ENCODE results near the gene COMMD10. TPM values are rescaled to one million over a fixed set of nuclear protein-coding genes. Genes with fewer than 3 reads are reported as not detected.

COMMD10 gene
- total and polyA plus RNA-seq, 2 of the 4 experiments (the other 2 are of a cell fraction) = 12.8 to 20.4 TPM

GRCh38 chr5:116265471-116265870 is 180.6 kb downstream of the COMMD10 start:
- Histone ChIP-seq H3K9me3 (ENCODE audit: control insufficient read depth, insufficient read depth, low read length) (no peaks in the 10 kb centered on the region), H4K5ac (ENCODE audit: low read depth, low read length) (no peak overlapping the region), H4K8ac (ENCODE audit: low read depth in 2 of 2, low read length in 2 of 2) (no peak overlapping the region), H3K36me3 (ENCODE audit: control insufficient read depth, insufficient read depth, low read length) (no peaks in the 10 kb centered on the region), H3K23ac (ENCODE audit: low read depth, low read length) (no peak overlapping the region), H2AK5ac (ENCODE audit: low read depth, low read length) (no peak overlapping the region), H4K91ac (ENCODE audit: insufficient read depth, low read depth, low read length) (no peak overlapping the region), H2AK9ac (replicated peaks; ENCODE audit: low read depth, low read length, poor library complexity) (no peak overlapping the region), H3K14ac (replicated peaks; ENCODE audit: low read depth, low read length) (no peak overlapping the region), H2BK15ac (ENCODE audit: low read depth, low read length) (no peak overlapping the region), H3K27ac (ENCODE audit: insufficient read depth, low read length) (no peak overlapping the region), H3K18ac (ENCODE audit: low read depth, low read length) (no peak overlapping the region), H3K4me1 (ENCODE audit: control insufficient read depth, insufficient read depth, low read length) (no peaks in the 10 kb centered on the region), H3K9me1 (ENCODE audit: insufficient read depth, low read length) (no peaks in the 10 kb centered on the region), H3K79me1 (ENCODE audit: low read depth in 1 of 2, low read length in 2 of 2) (no peaks in the 10 kb centered on the region), H3K56ac (ENCODE audit: extremely low read depth, insufficient read depth, low read length) (no peak overlapping the region), H2BK120ac (ENCODE audit: low read depth, low read length) (no peak overlapping the region), H3K9ac (ENCODE audit: low read depth, low read length) (no peak overlapping the region), H4K20me1 (ENCODE audit: insufficient read depth, low read length) (no peaks in the 10 kb centered on the region), H2BK5ac (ENCODE audit: low read depth, low read length, poor library complexity, severe bottlenecking) (no peak overlapping the region), H3K4me2 (ENCODE audit: low read depth, low read length) (no peak overlapping the region), H2AFZ (replicated peaks; ENCODE audit: low read length, poor library complexity) (no peak overlapping the region), H3K27me3 (ENCODE audit: control insufficient read depth, insufficient read depth, low read length) (no peaks in the 10 kb centered on the region), H2BK20ac (ENCODE audit: low read depth, low read length) (no peak overlapping the region), H3K4me3 (ENCODE audit: insufficient read depth, low read depth, low read length) (no peak overlapping the region), H3K4ac (ENCODE audit: low read depth, low read length) (no peak overlapping the region)
- no TSS peak for BruUV-seq (replicated peaks)
- in situ Hi-C loops (cut with MboI; ENCODE audit: low sequenced_read_pairs) (no loop called here), intact Hi-C loops (cut with micrococcal nuclease) (no loop called here), dilution Hi-C loops (cut with HindIII; ENCODE audit: low sequenced_read_pairs, unreplicated experiment) (no loop called here)
- no CpG with 5 or more reads among the region's 3 CpGs for WGBS, 2 experiments (ENCODE audit: extremely low coverage in 2 of 2, insufficient read length in 1 of 2)
- ChIA-PET CTCF (no interaction called here), POLR2A (ENCODE audit: unreplicated experiment) (no interaction called here)
- ATAC-seq (ENCODE audit: low read depth) = no peak
- no peak for TF ChIP-seq MXI1 (IDR thresholded peaks at IDR 0.05; ENCODE audit: borderline replicate concordance, low read depth, low read length)
- TF ChIP-seq FOS (IDR thresholded peaks at IDR 0.05; ENCODE audit: low read depth, low read length) = no peak
- TF ChIP-seq RAD21 (IDR thresholded peaks at IDR 0.05; ENCODE audit: low read length) = no peak
- no peak for TF ChIP-seq SMC3 (IDR thresholded peaks at IDR 0.05; ENCODE audit: low read depth, low read length)
- TF ChIP-seq RFX5 (IDR thresholded peaks at IDR 0.05; ENCODE audit: low read depth, low read length) = no peak
- TF ChIP-seq ELK1 (IDR thresholded peaks at IDR 0.05; ENCODE audit: borderline replicate concordance, low read depth, low read length) = no peak
- TF ChIP-seq NFE2L2 (IDR thresholded peaks at IDR 0.05; ENCODE audit: low read depth, low read length) = no peak
- no peak for TF ChIP-seq MAFK (IDR thresholded peaks at IDR 0.05; ENCODE audit: low read depth, low read length)
- no peak for TF ChIP-seq MAZ (IDR thresholded peaks at IDR 0.05; ENCODE audit: borderline replicate concordance, low read depth, low read length)
- no peak for TF ChIP-seq CEBPB (IDR thresholded peaks at IDR 0.05; ENCODE audit: low read depth, low read length)
- TF ChIP-seq POLR2A (IDR thresholded peaks at IDR 0.05; ENCODE audit: low read depth, low read length) = no peak
- TF ChIP-seq CTCF (conservative IDR thresholded peaks at IDR 0.05; ENCODE audit: low read depth, low read length) = no peak
- TF ChIP-seq BHLHE40 (IDR thresholded peaks at IDR 0.05; ENCODE audit: low read depth, low read length) = no peak
- no peak for TF ChIP-seq USF2 (IDR thresholded peaks at IDR 0.05; ENCODE audit: low read depth, low read length)
- no peak for TF ChIP-seq RCOR1 (IDR thresholded peaks at IDR 0.05; ENCODE audit: insufficient replicate concordance, low read length)
- no peak for TF ChIP-seq CHD1 (IDR thresholded peaks at IDR 0.05; ENCODE audit: low read depth, low read length)
- DNase-seq = no peak

Data from IMR-90 (cell line).